Calu3 (cell line): ENCODE results near the gene USP17L15. TPM values are rescaled to one million over a fixed set of nuclear protein-coding genes. Genes with fewer than 3 reads are reported as not detected.
"Not testable (repeated sequence)": the region's sequence is repeated elsewhere in the genome, so short reads cannot be mapped to it uniquely, and the experiment has no call there.

Experiments used
- BruUV-seq: library from RNA; stranded (reverse); fragments of 400-500 nt; replicated peaks from 2 replicates; lab custom pipeline; 2021; lab: Mats Ljungman, UMichigan
- CTCF ChIA-PET: fragments of 300-600 bp; sonication (Branson Sonifier 250); formaldehyde crosslinking; loops from one replicate; lab custom pipeline; 2022; ENCODE audit warnings: antibody characterized with exemption; lab: Charles Lee
- DNase-seq: peaks from one replicate; pipeline ENCODE4 v3.0.0; 2022
- H3K27ac Mint-ChIP-seq: one replicate; pipeline ENCODE4 v1.8.0; 2022; ENCODE audit warnings: mixed read lengths; ENCODE audit not compliant: unreplicated experiment
- H3K27me3 Mint-ChIP-seq: one replicate; pipeline ENCODE4 v1.8.0; 2022; ENCODE audit warnings: mixed read lengths; ENCODE audit not compliant: unreplicated experiment
- H3K36me3 Mint-ChIP-seq: one replicate; pipeline ENCODE4 v1.8.0; 2022; ENCODE audit warnings: mild to moderate bottlenecking, moderate library complexity, mixed read lengths; ENCODE audit not compliant: insufficient read depth, unreplicated experiment
- H3K4me1 Mint-ChIP-seq: one replicate; pipeline ENCODE4 v1.8.0; 2022; ENCODE audit warnings: mild to moderate bottlenecking, low read depth, mixed read lengths; ENCODE audit not compliant: unreplicated experiment
- H3K4me3 Mint-ChIP-seq: one replicate; pipeline ENCODE4 v1.8.0; 2022; ENCODE audit warnings: mild to moderate bottlenecking, low read depth, moderate library complexity, mixed read lengths; ENCODE audit not compliant: unreplicated experiment
- H3K9me3 Mint-ChIP-seq: one replicate; pipeline ENCODE4 v1.8.0; 2022; ENCODE audit warnings: low read depth, mixed read lengths; ENCODE audit not compliant: unreplicated experiment
- intact Hi-C: fragments of 100-400 bp; cut with micrococcal nuclease; formaldehyde crosslinking; loops from one replicate; pipeline ENCODE4 v1.10.0; 2022; ENCODE audit not compliant: unreplicated experiment
- total RNA-seq: library from RNA; stranded (reverse); gene quantifications from 2 replicates; pipeline ENCODE4 v1.2.3, GENCODE V29; 2022

The USP17L15 gene
- total RNA-seq, 1 experiment from 2014 or later: not detected

DNA sequence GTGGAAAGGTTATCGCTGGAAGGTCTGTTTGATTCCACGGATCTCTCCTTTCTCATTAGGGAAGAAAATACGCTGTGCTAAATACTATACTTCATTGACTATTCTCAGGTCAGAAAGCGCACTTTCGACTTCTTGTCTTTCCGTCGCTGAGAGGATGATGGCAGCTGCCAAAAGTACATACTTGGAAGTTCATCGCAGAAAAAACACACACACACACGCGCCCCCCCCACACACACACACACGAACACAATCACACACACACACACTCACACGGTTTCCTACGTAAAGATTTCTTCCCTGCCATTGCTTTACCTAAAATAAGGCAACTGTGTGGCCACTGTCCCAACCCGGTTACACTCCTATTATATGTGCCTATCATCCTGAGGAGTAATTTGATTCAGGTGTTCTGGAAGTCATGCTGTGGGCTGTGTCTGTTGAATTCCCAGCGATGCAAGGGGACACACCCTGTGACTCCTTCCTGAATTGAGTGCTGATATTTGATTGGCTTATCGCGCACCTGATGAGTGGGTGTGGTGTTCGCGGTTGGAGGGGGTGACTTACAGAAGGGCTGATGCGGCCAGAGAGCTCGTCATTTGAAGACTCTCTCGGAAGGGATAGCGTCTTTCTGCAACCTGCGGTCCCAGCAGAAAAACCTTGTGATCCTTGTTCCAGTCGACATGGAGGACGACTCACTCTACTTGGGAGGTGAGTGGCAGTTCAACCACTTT lies 13.9 kb downstream of the USP17L15 start, which contains the start of gene USP17L18:
Gene USP17L18 (plus strand): TSS at position 678 of the 728 bp plus-strand sequence. CDS start 0 bp downstream, at position 678.
- H3K9me3 Mint-ChIP-seq, intact Hi-C loops, BruUV-seq, H3K4me3 Mint-ChIP-seq, H3K27me3 Mint-ChIP-seq, DNase-seq, H3K27ac Mint-ChIP-seq, H3K36me3 Mint-ChIP-seq, H3K4me1 Mint-ChIP-seq, CTCF ChIA-PET: not testable (repeated sequence)

- H3K36me3 Mint-ChIP-seq, intact Hi-C loops, DNase-seq: not testable (repeated sequence)
These were observed 18.9 kb downstream of the USP17L15 start, which contains the start of gene USP17L19 for GRCh38 chr4:9253078-9253477. Gene USP17L19 (plus strand): TSS chr4:9253378. CDS start chr4:9253378, 0 bp downstream.

GRCh38 chr4:9257824-9258223 lies 23.6 kb downstream of the USP17L15 start, which contains the start of gene USP17L20:
Gene USP17L20 (plus strand): TSS chr4:9258124. CDS start chr4:9258124, 0 bp downstream.
- H3K9me3 Mint-ChIP-seq, intact Hi-C loops, H3K27me3 Mint-ChIP-seq, H3K4me1 Mint-ChIP-seq, H3K4me3 Mint-ChIP-seq, H3K36me3 Mint-ChIP-seq, H3K27ac Mint-ChIP-seq, BruUV-seq, DNase-seq, CTCF ChIA-PET: not testable (repeated sequence)

More at GRCh38 chr4:9253078-9253477, 18.9 kb downstream of the USP17L15 start, which contains the start of gene USP17L19:
- H3K4me1 Mint-ChIP-seq, H3K4me3 Mint-ChIP-seq, BruUV-seq, H3K27ac Mint-ChIP-seq, CTCF ChIA-PET, H3K27me3 Mint-ChIP-seq, H3K9me3 Mint-ChIP-seq: not testable (repeated sequence)

DNA sequence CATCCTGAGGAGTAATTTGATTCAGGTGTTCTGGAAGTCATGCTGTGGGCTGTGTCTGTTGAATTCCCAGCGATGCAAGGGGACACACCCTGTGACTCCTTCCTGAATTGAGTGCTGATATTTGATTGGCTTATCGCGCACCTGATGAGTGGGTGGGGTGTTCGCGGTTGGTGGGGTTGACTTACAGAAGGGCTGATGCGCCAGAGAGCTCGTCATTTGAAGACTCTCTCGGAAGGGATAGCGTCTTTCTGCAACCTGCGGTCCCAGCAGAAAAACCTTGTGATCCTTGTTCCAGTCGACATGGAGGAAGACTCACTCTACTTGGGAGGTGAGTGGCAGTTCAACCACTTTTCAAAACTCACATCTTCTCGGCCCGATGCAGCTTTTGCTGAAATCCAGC lies 28.4 kb downstream of the USP17L15 start, which contains the start of gene USP17L21:
Gene USP17L21 (plus strand): TSS at position 301 of the 400 bp plus-strand sequence. CDS start 0 bp downstream, at position 301.
- not testable (repeated sequence) for H3K4me1 Mint-ChIP-seq, H3K9me3 Mint-ChIP-seq

GRCh38 chr4:9267319-9267718 lies 33.1 kb downstream of the USP17L15 start, which contains the start of gene USP17L22:
Gene USP17L22 (plus strand): TSS chr4:9267619. CDS start chr4:9267619, 0 bp downstream.
- H3K27ac Mint-ChIP-seq, CTCF ChIA-PET, H3K4me3 Mint-ChIP-seq, H3K27me3 Mint-ChIP-seq, H3K36me3 Mint-ChIP-seq, H3K4me1 Mint-ChIP-seq, BruUV-seq, H3K9me3 Mint-ChIP-seq, intact Hi-C loops, DNase-seq: not testable (repeated sequence)

More for the DNA sequence above, 28.4 kb downstream of the USP17L15 start, which contains the start of gene USP17L21:
- H3K36me3 Mint-ChIP-seq, H3K27me3 Mint-ChIP-seq, H3K4me3 Mint-ChIP-seq, CTCF ChIA-PET, H3K27ac Mint-ChIP-seq, BruUV-seq, intact Hi-C loops, DNase-seq: not testable (repeated sequence)

DNA sequence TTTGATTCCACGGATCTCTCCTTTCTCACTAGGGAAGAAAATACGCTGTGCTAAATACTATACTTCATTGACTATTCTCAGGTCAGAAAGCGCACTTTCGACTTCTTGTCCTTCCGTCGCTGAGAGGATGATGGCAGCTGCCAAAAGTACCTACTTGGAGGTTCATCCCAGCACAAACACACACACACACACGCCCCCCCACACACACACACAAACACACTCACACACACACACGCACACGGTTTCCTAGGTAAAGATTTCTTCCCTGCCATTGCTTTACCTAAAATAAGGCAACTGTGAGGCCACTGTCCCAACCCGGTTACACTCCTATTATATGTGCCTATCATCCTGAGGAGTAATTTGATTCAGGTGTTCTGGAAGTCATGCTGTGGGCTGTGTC lies 37.5 kb downstream of the USP17L15 start:
- H3K9me3 Mint-ChIP-seq, H3K27me3 Mint-ChIP-seq, intact Hi-C loops, H3K4me3 Mint-ChIP-seq, H3K4me1 Mint-ChIP-seq, BruUV-seq, CTCF ChIA-PET, H3K27ac Mint-ChIP-seq, H3K36me3 Mint-ChIP-seq: not testable (repeated sequence)
- peak; percentile 1 for DNase-seq

Other genes starting within 250 kb of the USP17L15 start
- gene FAM90A26, start 64.0 kb upstream of the USP17L15 start, total RNA-seq: not detected in 2 replicates
- gene USP17L10, start 23.7 kb upstream of the USP17L15 start, total RNA-seq: not detected in 2 replicates
- gene USP17L11, start 19.0 kb upstream of the USP17L15 start, total RNA-seq: not detected in 2 replicates
- not detected in 2 replicates for gene USP17L12, start 14.2 kb upstream of the USP17L15 start, total RNA-seq
- not detected in 2 replicates for gene USP17L13, start 9.5 kb upstream of the USP17L15 start, total RNA-seq
- not detected in 2 replicates for gene USP17L17, start 9.5 kb downstream of the USP17L15 start, total RNA-seq
- gene USP17L18, start 14.2 kb downstream of the USP17L15 start, total RNA-seq: not detected in 2 replicates
- not detected in 2 replicates for gene USP17L19, start 19.0 kb downstream of the USP17L15 start, total RNA-seq
- not detected in 2 replicates for gene USP17L20, start 23.7 kb downstream of the USP17L15 start, total RNA-seq
- gene USP17L21, start 28.5 kb downstream of the USP17L15 start, total RNA-seq: not detected in 2 replicates
- gene USP17L22, start 33.2 kb downstream of the USP17L15 start, total RNA-seq: not detected in 2 replicates
- gene USP17L24, start 90.8 kb downstream of the USP17L15 start, total RNA-seq: not detected in 2 replicates
- not detected in 2 replicates for gene USP17L25, start 95.5 kb downstream of the USP17L15 start, total RNA-seq
- gene USP17L26, start 100.3 kb downstream of the USP17L15 start, total RNA-seq: not detected in 2 replicates
- not detected in 2 replicates for gene USP17L5, start 105.0 kb downstream of the USP17L15 start, total RNA-seq
- gene USP17L27, start 109.8 kb downstream of the USP17L15 start, total RNA-seq: not detected in 2 replicates
- gene USP17L28, start 114.5 kb downstream of the USP17L15 start, total RNA-seq: not detected in 2 replicates
- gene USP17L29, start 119.3 kb downstream of the USP17L15 start, total RNA-seq: not detected in 2 replicates
- not detected in 2 replicates for gene USP17L30, start 128.7 kb downstream of the USP17L15 start, total RNA-seq
- gene DEFB131A, start 210.0 kb downstream of the USP17L15 start, total RNA-seq: not detected in 2 replicates